IPS-20b (cell line): ENCODE measurements around the gene SEMA5B.

Experiments
- H3K27ac ChIP-seq: one replicate; pipeline ENCODE4 v1.5.1; 2013; ENCODE audit warnings: low read length
- H3K27me3 ChIP-seq: 2 replicates; pipeline ENCODE4 v1.6.1; 2013; ENCODE audit warnings: mild to moderate bottlenecking, low read length, inconsistent platforms; ENCODE audit not compliant: insufficient read depth
- H3K36me3 ChIP-seq: 2 replicates; pipeline ENCODE4 v1.6.1; 2013; ENCODE audit warnings: low read depth, mild to moderate bottlenecking, inconsistent platforms, low read length, moderate library complexity; ENCODE audit not compliant: insufficient read depth
- H3K4me1 ChIP-seq: 2 replicates; pipeline ENCODE4 v1.6.1; 2013; ENCODE audit warnings: mild to moderate bottlenecking, control low read depth, inconsistent platforms, low read length, moderate library complexity; ENCODE audit not compliant: insufficient read depth
- H3K4me3 ChIP-seq: 2 replicates; pipeline ENCODE4 v1.5.1; 2013; ENCODE audit warnings: mild to moderate bottlenecking, low read length, inconsistent platforms
- H3K9ac ChIP-seq: 2 replicates; pipeline ENCODE4 v1.6.1; 2013; ENCODE audit warnings: low read depth, mild to moderate bottlenecking, inconsistent platforms, low read length, moderate library complexity
- H3K9me3 ChIP-seq: 2 replicates; pipeline ENCODE4 v1.6.1; 2013; ENCODE audit warnings: mild to moderate bottlenecking, low read depth, low read length, inconsistent platforms; ENCODE audit not compliant: insufficient read depth

The SEMA5B gene

DNA sequence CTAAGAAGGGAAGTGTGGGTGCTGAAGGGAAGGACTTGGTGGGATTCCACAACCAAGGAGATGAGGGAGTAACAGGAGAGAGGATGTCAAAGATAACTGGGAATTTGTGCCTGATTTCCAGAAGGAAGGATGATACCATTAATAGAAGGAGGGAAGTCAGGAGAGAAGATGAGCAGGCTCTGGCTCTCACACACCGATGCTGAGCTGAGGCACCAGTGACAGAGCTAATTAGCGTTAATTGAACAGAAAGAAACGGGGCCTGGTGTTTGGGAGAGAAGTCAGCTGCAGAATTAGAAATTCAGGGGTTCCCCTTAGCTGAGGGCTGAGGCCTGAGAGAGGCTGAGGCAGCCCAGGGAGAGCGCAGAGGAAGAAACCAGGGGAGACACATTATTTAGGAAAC, 27.4 kb upstream of the SEMA5B start:
- Histone ChIP-seq H3K4me1 (no peaks in the 10 kb centered on the region; the same call in 1 of the 2 replicates), H3K27me3 (no peaks in the 10 kb centered on the region), H3K9me3 (no peaks in the 10 kb centered on the region), H3K27ac (no peak overlapping the region), H3K9ac (no peak overlapping the region), H3K36me3 (no peaks in the 10 kb centered on the region), H3K4me3 (no peak overlapping the region)

GRCh38 chr3:123054109-123054778, 26.7 kb upstream of the SEMA5B start:
- no peaks in the 10 kb centered on the region for H3K9me3 ChIP-seq
- H3K4me1 ChIP-seq: no peaks in the 10 kb centered on the region; the same call in 1 of the 2 replicates
- H3K4me3 ChIP-seq: no peak overlapping the region
- no peak overlapping the region for H3K27ac ChIP-seq
- no peak overlapping the region for H3K9ac ChIP-seq
- H3K36me3 ChIP-seq: no peaks in the 10 kb centered on the region
- H3K27me3 ChIP-seq: no peaks in the 10 kb centered on the region

DNA sequence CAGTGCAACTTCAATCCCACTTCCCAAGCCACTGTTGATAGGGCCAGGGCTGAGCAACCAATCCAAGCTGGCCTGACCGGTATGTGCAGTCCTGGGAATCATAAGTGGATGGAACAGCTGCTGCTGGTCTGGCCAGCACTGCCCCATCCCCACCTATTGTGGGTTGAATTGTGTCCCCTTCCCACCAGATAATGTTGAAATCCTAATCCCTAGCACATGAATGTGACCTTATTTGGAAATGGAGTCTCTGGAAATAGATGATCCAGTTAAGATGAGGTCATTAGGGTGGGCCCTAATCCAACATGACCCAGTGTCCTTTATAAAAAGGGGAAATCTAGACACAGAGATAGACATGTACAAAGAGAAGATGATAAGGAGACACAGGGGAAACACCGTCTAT, 25.5 kb upstream of the SEMA5B start:
- no peaks in the 10 kb centered on the region for H3K9me3 ChIP-seq
- no peaks in the 10 kb centered on the region for H3K36me3 ChIP-seq
- no peak overlapping the region for H3K4me3 ChIP-seq
- H3K27ac ChIP-seq: no peak overlapping the region
- no peaks in the 10 kb centered on the region for H3K27me3 ChIP-seq
- no peaks in the 10 kb centered on the region; the same call in 1 of the 2 replicates for H3K4me1 ChIP-seq
- no peak overlapping the region for H3K9ac ChIP-seq

DNA sequence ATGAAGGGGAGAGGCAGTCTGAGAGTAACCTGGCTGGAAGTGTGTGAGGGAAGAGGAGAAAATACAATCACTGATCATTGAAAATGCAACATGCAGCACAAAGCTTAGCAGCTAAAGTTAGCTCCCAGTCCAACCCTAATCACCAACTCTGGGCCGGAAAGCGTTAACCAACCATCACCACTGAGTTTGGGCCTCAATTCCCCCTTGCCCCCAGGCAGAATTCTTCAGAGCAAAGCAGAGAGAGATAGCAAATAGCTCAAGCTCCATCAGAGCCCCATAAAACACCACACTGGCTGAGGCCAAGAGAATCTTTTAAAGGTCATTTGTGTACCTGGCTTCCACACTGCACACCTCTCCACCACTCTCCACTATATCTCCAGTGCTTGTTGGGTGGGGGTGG, 23.1 kb upstream of the SEMA5B start:
- H3K9me3 ChIP-seq: no peaks in the 10 kb centered on the region
- H3K27me3 ChIP-seq: no peaks in the 10 kb centered on the region
- no peaks in the 10 kb centered on the region for H3K36me3 ChIP-seq
- H3K4me3 ChIP-seq: no peak overlapping the region
- no peak overlapping the region for H3K27ac ChIP-seq
- no peaks in the 10 kb centered on the region; the same call in 1 of the 2 replicates for H3K4me1 ChIP-seq
- H3K9ac ChIP-seq: no peak overlapping the region

GRCh38 chr3:123048480-123049237, 21.1 kb upstream of the SEMA5B start:
- no peaks in the 10 kb centered on the region for H3K36me3 ChIP-seq
- H3K9me3 ChIP-seq: no peaks in the 10 kb centered on the region
- H3K4me1 ChIP-seq: peaks cover 5% of the 10 kb centered on the region
- H3K9ac ChIP-seq: no peak overlapping the region
- no peaks in the 10 kb centered on the region for H3K27me3 ChIP-seq
- H3K4me3 ChIP-seq: no peak overlapping the region
- no peak overlapping the region for H3K27ac ChIP-seq

- H3K9me3 ChIP-seq: no peaks in the 10 kb centered on the region
Measured at GRCh38 chr3:123047062-123047319, 19.4 kb upstream of the SEMA5B start.

GRCh38 chr3:123046262-123047061, 18.9 kb upstream of the SEMA5B start:
- no peaks in the 10 kb centered on the region for H3K36me3 ChIP-seq
- H3K4me3 ChIP-seq: no peak overlapping the region
- H3K27me3 ChIP-seq: no peaks in the 10 kb centered on the region
- H3K9ac ChIP-seq: no peak overlapping the region
- H3K4me1 ChIP-seq: peaks cover 5% of the 10 kb centered on the region
- no peaks in the 10 kb centered on the region for H3K9me3 ChIP-seq
- no peak overlapping the region for H3K27ac ChIP-seq

More at GRCh38 chr3:123047062-123047319, 19.4 kb upstream of the SEMA5B start:
- no peak overlapping the region for H3K9ac ChIP-seq
- H3K4me3 ChIP-seq: no peak overlapping the region
- no peak overlapping the region for H3K27ac ChIP-seq
- H3K4me1 ChIP-seq: peaks cover 5% of the 10 kb centered on the region
- no peaks in the 10 kb centered on the region for H3K27me3 ChIP-seq
- no peaks in the 10 kb centered on the region for H3K36me3 ChIP-seq

DNA sequence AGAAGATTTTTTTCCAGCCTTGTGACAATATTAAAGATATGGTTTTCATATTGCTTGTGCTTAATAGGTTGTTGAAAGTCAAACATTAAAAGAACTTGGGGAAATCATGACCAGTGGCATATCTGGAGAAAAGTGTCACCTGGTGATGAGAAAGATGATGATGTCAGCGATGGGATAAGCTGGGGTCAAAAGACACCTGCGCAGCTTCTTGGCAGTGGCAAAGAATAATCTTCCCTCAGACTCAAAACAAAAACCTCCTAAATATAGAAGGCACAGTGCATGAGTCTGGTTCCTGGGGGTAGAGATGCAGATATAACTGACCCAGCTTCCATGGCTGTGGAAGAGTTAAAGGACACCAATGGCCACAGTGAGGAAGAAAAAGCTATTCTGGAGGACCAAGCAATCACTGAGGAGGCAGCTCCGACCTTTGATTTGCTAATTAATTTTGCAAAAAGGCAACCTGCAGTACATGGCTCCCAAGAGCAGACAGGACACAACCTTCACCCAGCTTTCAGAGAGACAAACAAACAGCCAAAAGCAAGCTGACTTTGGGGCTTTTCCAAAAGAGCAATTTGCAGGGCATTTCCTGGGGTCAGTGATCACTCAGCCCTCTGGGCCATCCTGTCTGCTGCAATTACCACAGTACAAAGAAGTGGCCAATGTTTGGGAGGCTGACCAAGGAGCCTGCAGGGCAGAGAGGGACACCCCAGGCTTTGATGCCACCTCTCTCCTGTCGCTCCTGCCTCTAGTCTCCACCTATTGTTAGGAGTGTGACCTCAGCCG, 17.6 kb upstream of the SEMA5B start:
- Histone ChIP-seq H3K9me3 (no peaks in the 10 kb centered on the region), H3K9ac (no peak overlapping the region), H3K4me1 (peaks cover 5% of the 10 kb centered on the region; the same call in 1 of the 2 replicates), H3K4me3 (no peak overlapping the region), H3K27ac (no peak overlapping the region), H3K27me3 (no peaks in the 10 kb centered on the region), H3K36me3 (no peaks in the 10 kb centered on the region)

GRCh38 chr3:123042413-123042812, 14.8 kb upstream of the SEMA5B start:
- H3K4me1 ChIP-seq: peaks cover 5% of the 10 kb centered on the region; the same call in 1 of the 2 replicates
- H3K4me3 ChIP-seq: no peak overlapping the region
- no peaks in the 10 kb centered on the region for H3K9me3 ChIP-seq
- no peak overlapping the region for H3K9ac ChIP-seq
- H3K36me3 ChIP-seq: no peaks in the 10 kb centered on the region
- H3K27me3 ChIP-seq: peaks cover 8% of the 10 kb centered on the region; the same call in 1 of the 2 replicates
- no peak overlapping the region for H3K27ac ChIP-seq

GRCh38 chr3:123039178-123039577, 11.6 kb upstream of the SEMA5B start:
- Histone ChIP-seq H3K9ac (no peak overlapping the region), H3K9me3 (no peaks in the 10 kb centered on the region), H3K27me3 (peaks cover 10% of the 10 kb centered on the region; the same call in 1 of the 2 replicates), H3K27ac (no peak overlapping the region), H3K36me3 (no peaks in the 10 kb centered on the region), H3K4me3 (no peak overlapping the region), H3K4me1 (no peaks in the 10 kb centered on the region)

DNA sequence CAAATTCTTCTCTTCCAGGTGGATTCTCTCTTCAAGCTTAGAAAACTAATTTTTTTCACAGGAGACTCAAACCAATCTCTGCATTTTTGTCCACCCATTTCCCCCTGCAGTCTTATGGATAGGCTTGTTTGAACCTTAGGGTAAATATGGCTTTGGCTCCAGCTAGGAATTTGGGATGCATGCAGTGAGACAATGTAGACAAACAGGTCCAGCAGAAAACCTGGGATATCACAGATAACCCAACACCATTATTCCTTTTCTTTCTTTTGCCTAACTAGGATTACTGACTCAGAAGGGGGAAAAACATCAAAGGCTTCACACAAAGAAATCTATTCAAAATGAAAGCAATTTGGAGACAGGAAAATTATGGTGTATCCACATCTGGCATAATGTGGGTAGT, 11.2 kb upstream of the SEMA5B start:
- Histone ChIP-seq H3K9ac (no peak overlapping the region), H3K27me3 (peaks cover 10% of the 10 kb centered on the region; the same call in 1 of the 2 replicates), H3K4me1 (no peaks in the 10 kb centered on the region), H3K4me3 (no peak overlapping the region), H3K27ac (no peak overlapping the region), H3K36me3 (no peaks in the 10 kb centered on the region), H3K9me3 (no peaks in the 10 kb centered on the region)
